IPS DF 6.9 (cell line): Measurements from ENCODE around the gene IFNAR2.
"Not testable (repeated sequence)": the region's sequence is repeated elsewhere in the genome, so short reads cannot be mapped to it uniquely, and the experiment has no call there.

Experiments
- DNase-seq: peaks from one replicate; pipeline ENCODE4 v3.0.0-alpha.2; 2013; ENCODE audit warnings: low read depth, low spot score
- H3K27ac ChIP-seq: one replicate; pipeline ENCODE4 v1.5.1; 2013; ENCODE audit warnings: low read length, control low read depth
- H3K27me3 ChIP-seq: 2 replicates; pipeline ENCODE4 v1.6.1; 2013; ENCODE audit warnings: mild to moderate bottlenecking, low read length; ENCODE audit not compliant: control insufficient read depth, insufficient read depth
- H3K36me3 ChIP-seq: 2 replicates; pipeline ENCODE4 v1.6.1; 2013; ENCODE audit warnings: low read length; ENCODE audit not compliant: control insufficient read depth, insufficient read depth
- H3K4me1 ChIP-seq: 2 replicates; pipeline ENCODE4 v1.6.1; 2013; ENCODE audit warnings: low read length; ENCODE audit not compliant: control insufficient read depth, insufficient read depth
- H3K4me3 ChIP-seq: 2 replicates; pipeline ENCODE4 v1.5.1; 2013; ENCODE audit warnings: mild to moderate bottlenecking, low read length
- H3K9me3 ChIP-seq: 2 replicates; pipeline ENCODE4 v1.6.1; 2013; ENCODE audit warnings: low read length, inconsistent platforms; ENCODE audit not compliant: control insufficient read depth, insufficient read depth
- WGBS: extraction: QIAGEN DNeasy Blood & Tissue Kit; methylation state at CpG from one replicate; pipeline ENCODE4 v1.1.7; 2013; ENCODE audit warnings: mixed read lengths, missing lambda C conversion rate; ENCODE audit not compliant: insufficient read length, insufficient coverage; 5-methylcytosine and 5-hydroxymethylcytosine counted together

IFNAR2 gene

DNA sequence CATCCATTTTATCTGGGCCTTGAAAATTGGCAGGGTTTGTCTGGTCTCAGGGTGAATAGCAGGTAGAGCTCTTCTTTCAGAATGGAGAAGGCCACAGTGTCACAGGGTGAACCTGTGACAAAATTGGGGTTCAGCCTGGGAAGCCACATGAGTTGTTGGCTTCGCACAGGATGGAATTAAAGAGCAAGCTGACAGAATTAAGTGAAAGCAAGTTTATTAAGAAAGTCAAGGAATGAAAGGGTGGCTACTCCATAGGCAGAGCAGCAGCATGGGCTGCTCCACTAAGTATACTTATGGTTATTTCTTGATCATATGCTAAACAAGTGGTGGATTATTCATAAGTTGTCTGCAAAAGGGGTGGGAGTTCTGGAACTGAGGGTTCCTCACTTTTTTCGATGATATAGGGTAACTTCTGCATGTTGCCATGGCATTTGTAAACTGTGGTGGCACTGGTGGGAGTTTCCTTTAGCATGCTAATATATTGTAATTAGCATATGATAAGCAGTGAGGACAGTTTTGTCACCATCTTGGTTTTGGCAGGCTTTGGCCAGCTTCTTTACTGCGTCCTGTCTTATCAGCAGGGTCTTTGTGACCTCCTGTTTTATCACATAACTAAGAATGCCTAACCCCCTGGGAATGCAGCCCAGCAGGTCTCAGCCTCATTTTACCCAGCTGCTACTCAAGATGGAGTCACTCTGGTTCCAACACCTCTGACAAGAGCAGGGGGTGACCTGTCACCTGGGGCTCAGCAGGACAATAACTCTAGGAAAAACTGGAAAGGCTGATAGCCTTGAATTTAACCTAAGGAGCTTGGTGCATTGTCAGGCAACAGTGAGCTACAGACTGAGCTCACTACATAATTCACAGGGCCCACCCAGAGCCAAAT is 5.1 kb downstream of the IFNAR2 start:
- no peak for DNase-seq
- WGBS = no CpG with 5 or more reads among the region's 3 CpGs
- H3K36me3 ChIP-seq = no peaks in the 10 kb centered on the region
- 0 out of 2 replicates have a peak, but pooled peaks cover 1% of the 10 kb centered on the region for H3K4me1 ChIP-seq
- no peak overlapping the region for H3K27ac ChIP-seq
- H3K4me3 ChIP-seq = no peak overlapping the region
- no peaks in the 10 kb centered on the region for H3K27me3 ChIP-seq
- H3K9me3 ChIP-seq = peaks cover 3% of the 10 kb centered on the region; the same call in 1 of the 2 replicates

DNA sequence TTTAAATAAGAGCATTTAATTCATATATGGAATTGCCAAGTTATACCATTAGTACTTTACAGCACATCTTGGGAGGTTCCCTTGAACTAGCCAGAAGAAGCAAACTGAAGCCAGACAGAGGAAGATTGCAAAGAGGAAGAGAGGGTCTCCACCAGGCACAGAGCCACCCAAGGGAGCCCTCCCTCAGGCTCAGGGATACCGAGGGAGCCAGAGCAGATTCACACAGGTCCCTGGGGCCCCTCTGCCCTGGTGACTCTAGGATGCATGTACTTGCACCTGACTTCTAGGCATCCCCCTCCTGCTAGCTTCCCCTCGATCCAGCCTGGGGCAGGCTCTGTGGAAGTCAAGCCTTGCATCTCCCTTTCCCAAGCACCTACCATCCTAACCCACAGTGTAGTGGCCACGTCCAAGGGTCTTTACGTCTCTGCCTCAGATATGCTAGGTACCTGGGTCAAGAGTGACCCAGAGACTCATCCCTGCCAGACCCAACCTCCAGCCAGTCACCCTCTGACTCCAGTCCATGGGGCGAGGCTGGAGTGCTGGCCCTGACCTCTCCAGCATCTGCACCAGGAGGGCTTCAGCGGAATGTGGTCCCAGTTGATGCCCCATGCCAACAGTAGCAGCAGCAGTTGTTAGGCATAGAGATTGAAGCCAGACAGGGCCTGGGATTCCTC is 6.4 kb downstream of the IFNAR2 start:
- H3K9me3 ChIP-seq = peaks cover 3% of the 10 kb centered on the region; the same call in 1 of the 2 replicates
- no peak for DNase-seq
- no peaks in the 10 kb centered on the region for H3K27me3 ChIP-seq
- H3K4me1 ChIP-seq = 0 out of 2 replicates have a peak, but pooled peaks cover 1% of the 10 kb centered on the region
- no peak overlapping the region for H3K27ac ChIP-seq
- H3K36me3 ChIP-seq = no peaks in the 10 kb centered on the region
- H3K4me3 ChIP-seq = no peak overlapping the region
- no CpG with 5 or more reads among the region's 6 CpGs for WGBS

DNA sequence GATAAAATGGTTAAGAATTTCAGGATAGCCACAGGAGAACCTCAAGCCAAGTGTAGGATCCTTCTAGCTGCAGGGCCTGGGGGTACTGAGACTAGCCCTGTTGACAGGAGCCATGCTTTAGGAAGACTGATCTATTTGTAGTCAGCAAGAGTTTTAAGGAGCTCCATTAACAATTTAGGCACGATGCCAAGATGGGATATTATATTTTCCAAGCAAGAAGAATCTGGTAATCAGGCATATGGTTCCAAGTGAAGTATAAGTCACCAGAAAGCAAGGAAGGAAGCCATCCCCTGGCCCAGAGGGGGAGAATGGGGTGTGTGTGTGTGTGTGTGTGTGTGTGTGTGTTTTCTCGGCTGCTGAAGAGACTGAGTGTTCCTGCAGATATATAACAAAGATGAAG is 7.0 kb downstream of the IFNAR2 start:
- Histone ChIP-seq H3K27me3 (no peaks in the 10 kb centered on the region), H3K9me3 (peaks cover 3% of the 10 kb centered on the region; the same call in 1 of the 2 replicates), H3K4me3 (no peak overlapping the region), H3K36me3 (no peaks in the 10 kb centered on the region), H3K4me1 (0 out of 2 replicates have a peak, but pooled peaks cover 1% of the 10 kb centered on the region), H3K27ac (no peak overlapping the region)
- WGBS = no CpG with 5 or more reads among the region's 2 CpGs
- no peak for DNase-seq

DNA sequence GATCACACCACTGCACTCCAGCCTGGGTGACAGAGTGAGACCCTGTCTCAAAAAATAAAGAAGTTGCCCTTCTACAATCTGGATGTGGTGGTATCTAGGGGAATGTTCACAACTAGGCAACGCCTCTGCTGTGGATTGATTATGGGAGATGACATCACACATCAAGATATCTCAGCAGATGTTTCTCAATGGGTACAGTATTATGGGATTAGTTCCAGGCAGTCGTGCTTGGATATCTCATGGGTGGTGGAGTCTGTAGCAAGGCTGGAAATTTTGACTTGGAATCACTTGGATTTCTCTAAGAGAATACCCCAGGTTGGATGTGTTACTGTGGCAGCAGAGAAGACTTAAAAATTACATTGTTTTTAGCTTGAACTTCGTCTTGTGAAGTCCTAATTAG is 7.7 kb downstream of the IFNAR2 start:
- H3K36me3 ChIP-seq = no peaks in the 10 kb centered on the region
- H3K27me3 ChIP-seq = no peaks in the 10 kb centered on the region
- WGBS = no CpG with 5 or more reads among the region's 3 CpGs
- H3K9me3 ChIP-seq = peaks cover 3% of the 10 kb centered on the region; the same call in 1 of the 2 replicates
- no peak overlapping the region for H3K27ac ChIP-seq
- no peak overlapping the region for H3K4me3 ChIP-seq
- 0 out of 2 replicates have a peak, but pooled peaks cover 1% of the 10 kb centered on the region for H3K4me1 ChIP-seq
- no peak for DNase-seq

DNA sequence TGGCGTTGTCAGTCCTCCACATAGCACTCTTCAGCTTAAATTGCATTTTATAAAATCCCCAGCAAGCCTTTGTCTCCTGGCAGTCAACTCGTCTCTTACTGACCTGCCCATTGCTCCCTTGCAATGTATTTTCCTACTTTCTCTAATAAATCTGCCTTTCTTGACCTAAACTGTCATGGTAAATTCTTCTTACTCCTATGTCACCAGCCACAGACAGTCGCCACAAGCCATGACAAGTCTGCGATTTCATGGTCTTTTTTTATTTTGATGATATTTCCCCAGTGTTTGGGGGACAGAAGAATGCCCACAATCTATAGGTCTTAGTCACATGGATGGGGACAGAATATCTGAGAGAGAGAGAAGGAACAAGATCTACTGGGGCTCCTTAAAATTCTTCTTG is 8.4 kb downstream of the IFNAR2 start:
- Histone ChIP-seq H3K4me1 (0 out of 2 replicates have a peak, but pooled peaks cover 1% of the 10 kb centered on the region), H3K4me3 (no peak overlapping the region), H3K36me3 (no peaks in the 10 kb centered on the region), H3K27ac (no peak overlapping the region), H3K9me3 (peaks cover 3% of the 10 kb centered on the region; the same call in 1 of the 2 replicates), H3K27me3 (no peaks in the 10 kb centered on the region)
- no peak for DNase-seq
- no CpG with 5 or more reads among the region's 4 CpGs for WGBS

DNA sequence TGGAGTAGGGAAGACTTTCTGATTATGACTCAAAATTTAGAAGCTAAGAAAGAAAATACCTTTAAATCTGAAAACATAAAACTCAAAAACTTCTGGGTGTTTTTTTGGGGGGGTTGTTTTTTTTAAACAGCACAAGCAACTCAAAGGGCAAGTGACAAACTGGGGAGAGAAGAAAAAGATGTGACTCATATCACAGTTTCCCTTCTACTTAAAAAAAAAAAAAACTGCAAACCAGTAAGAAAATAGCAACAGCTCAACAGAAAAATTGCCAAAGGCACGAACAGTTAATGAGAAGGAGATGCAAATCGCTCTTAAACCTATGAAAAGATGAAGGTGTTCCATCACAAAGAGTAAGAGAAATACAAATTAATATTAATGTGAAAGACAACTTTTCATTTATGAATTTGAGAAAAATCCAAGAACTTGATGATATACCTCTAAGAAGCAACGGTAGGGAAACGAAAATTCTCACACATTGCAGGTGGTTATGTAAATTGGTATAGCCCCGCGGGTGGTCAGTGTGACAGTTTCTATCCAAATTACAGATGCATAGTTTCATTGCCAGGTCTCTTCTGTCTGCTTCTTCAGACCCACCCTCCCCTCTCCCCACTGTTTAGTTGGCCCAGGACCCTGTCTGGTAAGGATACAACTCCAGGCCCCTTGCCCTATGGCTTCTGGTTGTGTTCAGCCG is 9.0 kb downstream of the IFNAR2 start:
- Histone ChIP-seq H3K27me3 (no peaks in the 10 kb centered on the region), H3K9me3 (peaks cover 3% of the 10 kb centered on the region; the same call in 1 of the 2 replicates), H3K27ac (no peak overlapping the region), H3K36me3 (no peaks in the 10 kb centered on the region), H3K4me3 (no peak overlapping the region), H3K4me1 (0 out of 2 replicates have a peak, but pooled peaks cover 1% of the 10 kb centered on the region)
- no CpG with 5 or more reads among the region's 7 CpGs for WGBS
- no peak for DNase-seq

DNA sequence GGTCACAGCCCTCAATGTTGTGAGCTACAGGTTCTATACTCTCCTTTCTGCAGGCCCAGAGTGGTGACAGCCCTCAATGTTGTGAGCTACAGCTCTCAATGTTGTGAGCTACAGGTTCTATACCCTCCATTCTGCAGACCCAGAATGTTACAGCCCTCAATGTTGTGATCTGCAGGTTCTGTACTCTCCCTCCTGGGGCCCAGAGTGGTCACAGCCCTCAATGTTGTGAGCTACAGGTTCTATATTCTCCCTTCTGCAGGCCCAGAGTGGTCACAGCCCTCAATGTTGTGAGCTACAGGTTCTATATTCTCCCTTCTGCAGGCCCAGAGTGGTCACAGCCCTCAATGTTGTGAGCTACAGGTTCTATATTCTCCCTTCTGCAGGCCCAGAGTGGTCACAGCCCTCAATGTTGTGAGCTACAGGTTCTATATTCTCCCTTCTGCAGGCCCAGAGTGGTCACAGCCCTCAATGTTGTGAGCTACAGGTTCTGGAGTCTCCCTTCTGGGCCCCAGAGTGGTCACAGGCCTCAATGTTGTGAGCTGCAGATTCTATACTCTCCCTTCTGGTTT is 9.9 kb downstream of the IFNAR2 start:
- not testable (repeated sequence) for H3K9me3 ChIP-seq, H3K27me3 ChIP-seq, DNase-seq, H3K4me3 ChIP-seq, H3K36me3 ChIP-seq, H3K27ac ChIP-seq, H3K4me1 ChIP-seq

DNA sequence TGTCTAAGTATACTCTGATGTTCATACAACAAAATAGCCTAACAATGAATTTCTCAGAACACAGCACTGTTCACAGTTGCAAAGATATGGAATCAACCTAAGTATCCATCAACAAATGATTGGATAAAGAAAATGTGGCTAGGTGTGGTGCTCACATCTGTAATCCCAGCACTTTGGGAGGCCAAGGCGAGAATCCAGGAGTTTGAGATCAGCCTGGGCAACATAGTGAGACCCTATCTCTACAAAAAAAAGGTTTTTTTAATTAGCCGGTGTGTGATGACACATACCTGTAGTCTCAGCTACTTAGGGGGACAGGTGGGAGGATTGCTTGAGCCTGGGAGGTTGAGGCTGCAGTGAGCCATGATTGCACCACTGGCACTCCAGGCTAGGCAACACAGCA is 10.7 kb downstream of the IFNAR2 start:
- peaks cover 3% of the 10 kb centered on the region; the same call in 1 of the 2 replicates for H3K9me3 ChIP-seq
- no CpG with 5 or more reads among the region's 2 CpGs for WGBS
- no peak for DNase-seq
- no peaks in the 10 kb centered on the region for H3K4me1 ChIP-seq
- H3K27me3 ChIP-seq = no peaks in the 10 kb centered on the region
- no peak overlapping the region for H3K4me3 ChIP-seq
- H3K27ac ChIP-seq = no peak overlapping the region
- H3K36me3 ChIP-seq = no peaks in the 10 kb centered on the region

DNA sequence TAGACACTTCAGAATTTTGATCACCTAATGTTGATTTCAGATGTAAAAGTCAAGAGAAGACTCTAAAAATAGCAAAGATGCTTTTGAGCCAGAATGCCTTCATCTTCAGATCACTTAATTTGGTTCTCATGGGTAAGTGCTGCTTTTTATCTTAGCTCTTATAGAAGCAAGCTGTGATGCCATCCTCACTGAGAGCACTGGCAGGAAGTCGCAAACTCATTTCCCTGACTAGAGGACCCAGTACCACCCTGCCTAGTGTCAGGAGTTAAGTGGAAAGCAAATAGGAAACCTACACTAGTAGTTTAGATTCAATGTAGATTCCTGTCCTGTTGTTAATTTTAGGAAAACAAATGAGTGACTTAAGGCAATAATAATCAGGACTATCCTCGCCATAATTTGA is 12.1 kb downstream of the IFNAR2 start:
- WGBS = no CpG with 5 or more reads among the region's 2 CpGs
- DNase-seq = no peak
- H3K9me3 ChIP-seq = peaks cover 3% of the 10 kb centered on the region; the same call in 1 of the 2 replicates
- H3K27me3 ChIP-seq = no peaks in the 10 kb centered on the region
- no peak overlapping the region for H3K4me3 ChIP-seq
- H3K36me3 ChIP-seq = peaks cover 5% of the 10 kb centered on the region; the same call in 1 of the 2 replicates
- no peaks in the 10 kb centered on the region for H3K4me1 ChIP-seq
- H3K27ac ChIP-seq = no peak overlapping the region

DNA sequence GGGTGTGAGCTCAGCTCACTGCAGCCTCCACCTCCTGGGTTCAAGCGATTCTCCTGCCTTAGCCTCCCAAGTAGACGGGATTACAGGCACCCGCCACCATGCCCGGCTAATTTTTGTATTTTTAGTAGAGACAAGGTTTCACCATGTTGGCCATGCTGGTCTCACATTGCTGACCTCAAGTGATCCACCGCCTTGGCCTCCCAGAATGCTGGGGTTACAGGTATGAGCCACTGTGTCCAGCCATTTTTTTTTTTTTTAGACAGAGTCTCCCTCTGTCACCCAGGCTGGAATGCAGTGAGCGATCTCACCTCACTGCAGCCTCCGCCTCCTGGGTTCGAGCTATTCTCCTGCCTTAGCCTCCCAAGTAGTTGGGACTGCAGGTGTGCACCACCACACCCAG is 13.1 kb downstream of the IFNAR2 start:
- not testable (repeated sequence) for H3K27ac ChIP-seq, H3K4me3 ChIP-seq, H3K4me1 ChIP-seq, DNase-seq, H3K36me3 ChIP-seq, H3K27me3 ChIP-seq, H3K9me3 ChIP-seq
- no CpG with 5 or more reads among the region's 8 CpGs for WGBS
